ENCODE measurements around the gene HORMAD1.

HORMAD1 gene

GRCh38 chr1:150696162-150696561 is 24.5 kb downstream of the HORMAD1 start:
- no peak for TF ChIP-seq CTCF (IDR thresholded peaks at IDR 0.05; ENCODE audit: low read depth, low read length)
- Histone ChIP-seq H3K27me3 (ENCODE audit: insufficient read depth, low read depth, severe bottlenecking) (no peaks in the 10 kb centered on the region), H3K9me3 (ENCODE audit: severe bottlenecking) (no peaks in the 10 kb centered on the region), H3K4me3 (ENCODE audit: low read depth, low read length) (peak overlapping the region; percentile 63), H3K36me3 (peaks cover 33% of the 10 kb centered on the region), H3K27ac (peak overlapping the region; percentile 8; the same call in 1 of the 2 replicates)
- no peak for DNase-seq

GRCh38 chr1:150695561-150695960 is 25.1 kb downstream of the HORMAD1 start:
- H3K27me3 ChIP-seq (ENCODE audit: insufficient read depth, low read depth, severe bottlenecking): no peaks in the 10 kb centered on the region
- no peak for TF ChIP-seq CTCF (IDR thresholded peaks at IDR 0.05; ENCODE audit: low read depth, low read length)
- no peaks in the 10 kb centered on the region for H3K9me3 ChIP-seq (ENCODE audit: severe bottlenecking)
- H3K4me3 ChIP-seq (ENCODE audit: low read depth, low read length): no peak overlapping the region
- no peak for DNase-seq
- H3K27ac ChIP-seq: no peak overlapping the region
- peaks cover 39% of the 10 kb centered on the region for H3K36me3 ChIP-seq

- no peak for DNase-seq
- TF ChIP-seq CTCF (IDR thresholded peaks at IDR 0.05; ENCODE audit: low read depth, low read length): no peak
- H3K36me3 ChIP-seq: peaks cover 61% of the 10 kb centered on the region
- no peaks in the 10 kb centered on the region for H3K27me3 ChIP-seq (ENCODE audit: insufficient read depth, low read depth, severe bottlenecking)
- H3K9me3 ChIP-seq (ENCODE audit: severe bottlenecking): no peaks in the 10 kb centered on the region
- H3K4me3 ChIP-seq (ENCODE audit: low read depth, low read length): no peak overlapping the region
- no peak overlapping the region for H3K27ac ChIP-seq
These were observed 28.0 kb downstream of the HORMAD1 start for GRCh38 chr1:150692720-150693119.

- Histone ChIP-seq H3K27me3 (ENCODE audit: insufficient read depth, low read depth, severe bottlenecking) (no peaks in the 10 kb centered on the region), H3K9me3 (ENCODE audit: severe bottlenecking) (no peaks in the 10 kb centered on the region), H3K27ac (no peak overlapping the region), H3K36me3 (peaks cover 66% of the 10 kb centered on the region), H3K4me3 (ENCODE audit: low read depth, low read length) (no peak overlapping the region)
- DNase-seq: no peak
- TF ChIP-seq CTCF (IDR thresholded peaks at IDR 0.05; ENCODE audit: low read depth, low read length): no peak
These were observed 31.9 kb downstream of the HORMAD1 start for GRCh38 chr1:150688763-150689162.

- Histone ChIP-seq H3K27ac (no peak overlapping the region), H3K9me3 (ENCODE audit: severe bottlenecking) (no peaks in the 10 kb centered on the region), H3K27me3 (ENCODE audit: insufficient read depth, low read depth, severe bottlenecking) (no peaks in the 10 kb centered on the region), H3K4me3 (ENCODE audit: low read depth, low read length) (no peak overlapping the region), H3K36me3 (peaks cover 61% of the 10 kb centered on the region)
- TF ChIP-seq CTCF (IDR thresholded peaks at IDR 0.05; ENCODE audit: low read depth, low read length): no peak
- no peak for DNase-seq
These were observed 34.4 kb downstream of the HORMAD1 start for GRCh38 chr1:150686275-150686674.

- Histone ChIP-seq H3K27ac (no peak overlapping the region), H3K4me3 (ENCODE audit: low read depth, low read length) (no peak overlapping the region)
- TF ChIP-seq CTCF (IDR thresholded peaks at IDR 0.05; ENCODE audit: low read depth, low read length): no peak
These were observed 36.8 kb downstream of the HORMAD1 start for GRCh38 chr1:150683914-150684313.

More at GRCh38 chr1:150683914-150684313, 36.8 kb downstream of the HORMAD1 start:
- H3K27me3 ChIP-seq (ENCODE audit: insufficient read depth, low read depth, severe bottlenecking): no peaks in the 10 kb centered on the region
- H3K9me3 ChIP-seq (ENCODE audit: severe bottlenecking): no peaks in the 10 kb centered on the region
- peaks cover 53% of the 10 kb centered on the region for H3K36me3 ChIP-seq
- no peak for DNase-seq
